Caco-2 (cell line): ENCODE data around the gene DSP. TPM values are rescaled to one million over a fixed set of nuclear protein-coding genes. Genes with fewer than 3 reads are reported as not detected.

Experiments
- BruUV-seq: library from RNA; stranded (reverse); fragments of 400-500 nt; replicated peaks from 2 replicates; lab custom pipeline; 2021; lab: Mats Ljungman, UMichigan
- CTCF ChIA-PET: fragments of 300-600 bp; sonication (Branson Sonifier 250); formaldehyde crosslinking; loops from one replicate; lab custom pipeline; 2022; ENCODE audit warnings: antibody characterized with exemption; lab: Charles Lee
- POLR2A ChIA-PET: fragments of 300-600 bp; sonication (Branson Sonifier 250); formaldehyde crosslinking; loops from one replicate; lab custom pipeline; 2022; ENCODE audit warnings: antibody characterized with exemption; lab: Charles Lee
- DNase-seq, 2 experiments: peaks; one replicate each; pipeline versions ENCODE4 v3.0.0 to v3.0.0-alpha.2; 2020 to 2022
- H3K27me3 ChIP-seq: replicated peaks from 2 replicates; pipeline ENCODE4 v1.6.0; 2011; ENCODE audit warnings: low read length; ENCODE audit not compliant: control insufficient read depth, insufficient read depth
- H3K36me3 ChIP-seq: 2 replicates; pipeline ENCODE4 v1.5.1; 2011; ENCODE audit warnings: low read length; ENCODE audit not compliant: control insufficient read depth, insufficient read depth
- H3K4me1 ChIP-seq: fragments of 250-450 bp; sonication (Bioruptor Pico); 2 replicates; pipeline ENCODE4 v1.5.1; 2020; ENCODE audit warnings: mild to moderate bottlenecking
- H3K4me3 ChIP-seq: 2 replicates; pipeline ENCODE4 v1.5.1; 2011; ENCODE audit warnings: low read depth, mild to moderate bottlenecking, control low read depth, low read length
- H3K9me3 ChIP-seq: fragments of 250-450 bp; sonication (Bioruptor Pico); 2 replicates; pipeline ENCODE4 v1.5.1; 2020; ENCODE audit warnings: mild to moderate bottlenecking, moderate library complexity
- H3K27ac Mint-ChIP-seq: one replicate; pipeline ENCODE4 v1.8.0; 2022; ENCODE audit warnings: mixed read lengths; ENCODE audit not compliant: unreplicated experiment
- H3K27me3 Mint-ChIP-seq: one replicate; pipeline ENCODE4 v1.8.0; 2022; ENCODE audit warnings: mixed read lengths; ENCODE audit not compliant: insufficient read depth, unreplicated experiment
- H3K36me3 Mint-ChIP-seq: one replicate; pipeline ENCODE4 v1.8.0; 2022; ENCODE audit warnings: mild to moderate bottlenecking, mixed read lengths; ENCODE audit not compliant: insufficient read depth, unreplicated experiment
- H3K4me1 Mint-ChIP-seq: one replicate; pipeline ENCODE4 v1.8.0; 2022; ENCODE audit warnings: low read depth, mixed read lengths; ENCODE audit not compliant: unreplicated experiment
- H3K4me3 Mint-ChIP-seq: one replicate; pipeline ENCODE4 v1.8.0; 2022; ENCODE audit warnings: mild to moderate bottlenecking, moderate library complexity, mixed read lengths; ENCODE audit not compliant: unreplicated experiment
- H3K9me3 Mint-ChIP-seq: one replicate; pipeline ENCODE4 v1.8.0; 2022; ENCODE audit warnings: mixed read lengths; ENCODE audit not compliant: unreplicated experiment
- CTCF ChIP-seq, 2 experiments: fragments of 200-600 bp in 1 of 2; IDR thresholded peaks; 1 replicate in 1 of 2; 2 replicates in 1 of 2; pipeline versions ENCODE4 v1.5.1 to v1.8.0; 2011 to 2022; ENCODE audit warnings: antibody characterized with exemption in 1 of 2, control low read depth in 1 of 2, inconsistent platforms in 1 of 2, low read depth in 1 of 2, low read length in 1 of 2, mild to moderate bottlenecking in 1 of 2, moderate library complexity in 1 of 2; ENCODE audit not compliant: insufficient read depth in 1 of 2, severe bottlenecking in 1 of 2, unreplicated experiment in 1 of 2
- intact Hi-C: fragments of 100-400 bp; cut with micrococcal nuclease; formaldehyde crosslinking; loops from one replicate; pipeline ENCODE4 v1.10.0; 2022; ENCODE audit not compliant: unreplicated experiment
- total RNA-seq: library from RNA; stranded (reverse); gene quantifications from 2 replicates; pipeline ENCODE4 v1.2.3, GENCODE V29; 2022

The DSP gene
- total RNA-seq, 1 experiment from 2014 or later, result 191 TPM

- DNase-seq, result no peak
- POLR2A ChIA-PET, result no interaction called here
- Histone ChIP-seq H3K4me1 (no peaks in the 10 kb centered on the region), H3K9me3 (no peaks in the 10 kb centered on the region), H3K4me3 (no peak overlapping the region), H3K36me3 (peaks cover 8% of the 10 kb centered on the region), H3K27me3 (no peaks in the 10 kb centered on the region)
- Mint-ChIP-seq H3K9me3 (no peaks in the 10 kb centered on the region), H3K36me3 (peaks cover 65% of the 10 kb centered on the region), H3K4me3 (no peak overlapping the region), H3K27ac (no peak overlapping the region), H3K27me3 (no peaks in the 10 kb centered on the region), H3K4me1 (no peaks in the 10 kb centered on the region)
- no TSS peak for BruUV-seq
- CTCF ChIA-PET, result no interaction called here
- TF ChIP-seq CTCF (IDR thresholded peaks at IDR 0.05; ENCODE audit: insufficient read depth in 1 of 2, low read depth in 1 of 2, low read length in 1 of 2, severe bottlenecking in 1 of 2, unreplicated experiment in 1 of 2), result no peak
- intact Hi-C loops, result no loop called here
Observed at GRCh38 chr6:7574500-7574899, 33.0 kb downstream of the DSP start.

GRCh38 chr6:7578516-7578915 is 37.0 kb downstream of the DSP start:
- H3K36me3 ChIP-seq, result peaks cover 3% of the 10 kb centered on the region; the same call in 1 of the 2 replicates
- no peak overlapping the region for H3K4me3 ChIP-seq
- DNase-seq, result no peak
- CTCF ChIA-PET, result no interaction called here
- H3K4me1 Mint-ChIP-seq, result no peaks in the 10 kb centered on the region
- no peaks in the 10 kb centered on the region for H3K9me3 ChIP-seq
- intact Hi-C loops, result no loop called here
- POLR2A ChIA-PET, result no interaction called here
- H3K27ac Mint-ChIP-seq, result no peak overlapping the region
- no TSS peak for BruUV-seq
- no peaks in the 10 kb centered on the region for H3K9me3 Mint-ChIP-seq
- no peaks in the 10 kb centered on the region for H3K27me3 ChIP-seq
- TF ChIP-seq CTCF (IDR thresholded peaks at IDR 0.05; ENCODE audit: insufficient read depth in 1 of 2, low read depth in 1 of 2, low read length in 1 of 2, severe bottlenecking in 1 of 2, unreplicated experiment in 1 of 2), result no peak
- no peaks in the 10 kb centered on the region for H3K27me3 Mint-ChIP-seq
- peaks cover 9% of the 10 kb centered on the region; the same call in 1 of the 2 replicates for H3K4me1 ChIP-seq
- H3K4me3 Mint-ChIP-seq, result no peak overlapping the region
- H3K36me3 Mint-ChIP-seq, result peaks cover 38% of the 10 kb centered on the region

GRCh38 chr6:7578931-7579330 is 37.5 kb downstream of the DSP start:
- DNase-seq, result no peak
- Mint-ChIP-seq H3K36me3 (peaks cover 40% of the 10 kb centered on the region), H3K27me3 (no peaks in the 10 kb centered on the region), H3K9me3 (no peaks in the 10 kb centered on the region), H3K4me1 (no peaks in the 10 kb centered on the region), H3K27ac (no peak overlapping the region), H3K4me3 (no peak overlapping the region)
- TF ChIP-seq CTCF (IDR thresholded peaks at IDR 0.05; ENCODE audit: insufficient read depth in 1 of 2, low read depth in 1 of 2, low read length in 1 of 2, severe bottlenecking in 1 of 2, unreplicated experiment in 1 of 2), result no peak
- BruUV-seq, result no TSS peak
- Histone ChIP-seq H3K27me3 (no peaks in the 10 kb centered on the region), H3K4me1 (peaks cover 9% of the 10 kb centered on the region; the same call in 1 of the 2 replicates), H3K9me3 (no peaks in the 10 kb centered on the region), H3K36me3 (peaks cover 3% of the 10 kb centered on the region; the same call in 1 of the 2 replicates), H3K4me3 (no peak overlapping the region)
- ChIA-PET CTCF (no interaction called here), POLR2A (no interaction called here)
- intact Hi-C loops, result no loop called here
